ENCODE measurements around the gene IKBIP. TPM values are rescaled to one million over a fixed set of nuclear protein-coding genes. Genes with fewer than 3 reads are reported as not detected.
"Not testable (repeated sequence)": the region's sequence is repeated elsewhere in the genome, so short reads cannot be mapped to it uniquely, and the experiment has no call there.

The IKBIP gene
- total and polyA plus RNA-seq, 10 donors: 13.5 to 30.7 (median 18.8) TPM

DNA sequence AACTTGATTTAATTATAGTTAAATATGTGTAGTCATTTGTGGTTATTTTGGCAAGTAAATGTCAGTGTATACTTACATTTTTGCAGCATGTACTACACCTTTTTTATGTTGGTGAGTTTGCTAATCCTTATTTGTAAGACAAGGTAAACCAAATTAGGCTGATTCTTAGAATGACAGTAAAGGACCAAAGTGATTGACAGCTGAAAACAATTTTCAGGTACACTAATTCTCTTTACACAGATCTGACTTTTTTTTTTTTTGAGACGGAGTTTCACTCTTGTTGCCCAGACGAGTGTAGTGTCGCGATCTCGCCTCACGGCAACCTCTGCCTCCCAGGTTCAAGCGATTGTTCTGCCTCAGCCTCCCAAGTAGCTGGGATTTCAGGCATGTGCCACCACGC is 42.7 kb downstream of the IKBIP start:
- DNase-seq: no peak
- Histone ChIP-seq H3K4me3 (no peak overlapping the region), H3K27ac (no peak overlapping the region), H3K9me3 (no peaks in the 10 kb centered on the region), H3K36me3 (peaks cover 0 to 88% (median 79%) of the 10 kb centered on the region in 6 donors), H3K27me3 (replicated peaks in 1 of 7) (no peaks in the 10 kb centered on the region), H3K4me1 (peaks cover 0 to 21% (median 4%) of the 10 kb centered on the region in 6 donors)
- intact Hi-C loops (cut with DNase I; ENCODE audit: low total_unique reads): no loop called here
- WGBS, 5 donors: 93 to 95% (median 94%) methylated on average over 8 of the region's 8 CpGs
- TF ChIP-seq POLR2A (IDR thresholded peaks at IDR 0.05): no peak
- no peak for TF ChIP-seq POLR2AphosphoS5 (IDR thresholded peaks at IDR 0.05)
- TF ChIP-seq CTCF (IDR thresholded peaks at IDR 0.05 in 8 of 11, conservative IDR thresholded peaks at IDR 0.05 in 3 of 11): no peak

- Histone ChIP-seq H3K36me3 (peaks cover 0 to 71% (median 55%) of the 10 kb centered on the region in 6 donors), H3K4me1 (peaks cover 12 to 52% (median 34%) of the 10 kb centered on the region in 6 donors)
- DNase-seq; H3K27me3 ChIP-seq (replicated peaks in 1 of 7); intact Hi-C loops (cut with DNase I; ENCODE audit: low total_unique reads); H3K4me3 ChIP-seq; H3K9me3 ChIP-seq; H3K27ac ChIP-seq: not testable (repeated sequence)
- WGBS, 5 donors: 85 to 96% (median 90%) methylated on average over 5 of the region's 5 CpGs
Measured at GRCh38 chr12:98597313-98597712, 47.3 kb downstream of the IKBIP start.

DNA sequence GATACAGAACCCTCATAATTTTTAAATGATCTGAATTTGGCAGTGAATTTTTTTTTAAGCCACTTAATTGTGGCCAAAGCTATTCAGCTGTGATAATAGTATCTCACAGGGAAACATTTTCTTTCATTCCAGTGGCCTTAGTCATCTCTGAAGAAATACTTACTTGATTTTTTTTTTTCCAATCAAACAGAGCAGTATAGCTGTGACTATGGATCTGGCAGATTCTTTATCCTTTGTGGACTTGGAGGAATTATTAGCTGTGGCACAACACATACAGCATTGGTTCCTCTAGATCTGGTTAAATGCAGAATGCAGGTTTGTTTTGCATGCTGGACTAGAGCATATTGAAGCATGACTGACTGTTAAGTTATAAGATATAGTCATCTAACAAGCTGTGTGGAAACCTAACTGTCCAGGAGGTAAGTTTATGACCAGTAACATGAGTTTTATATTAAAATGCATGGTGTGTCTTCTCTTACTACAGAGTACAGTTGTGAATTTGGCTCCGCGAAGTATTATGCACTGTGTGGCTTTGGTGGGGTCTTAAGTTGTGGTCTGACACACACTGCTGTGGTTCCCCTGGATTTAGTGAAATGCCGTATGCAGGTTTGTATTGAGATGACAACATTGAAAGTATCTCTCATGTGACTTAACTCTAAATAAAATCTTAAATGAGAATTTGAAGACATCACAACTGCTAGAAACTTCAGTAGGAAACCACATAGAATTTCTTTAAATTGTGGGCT is 49.2 kb downstream of the IKBIP start:
- 54 to 67% (median 56%) methylated on average over 3 of the region's 3 CpGs for WGBS, 5 donors

GRCh38 chr12:98594050-98594835 is 50.3 kb downstream of the IKBIP start:
- no peaks in the 10 kb centered on the region for H3K9me3 ChIP-seq
- H3K4me1 ChIP-seq: peaks cover 12 to 52% (median 34%) of the 10 kb centered on the region in 6 donors
- peaks cover 0 to 40% (median 25%) of the 10 kb centered on the region in 6 donors for H3K36me3 ChIP-seq
- H3K27ac ChIP-seq: peak overlapping the region; percentile 98 to 100 (median 98)
- H3K27me3 ChIP-seq (replicated peaks in 1 of 7): no peaks in the 10 kb centered on the region
- peak; percentile 92 for DNase-seq
- 0% methylated on average over 26 to 35 of the region's 35 CpGs for WGBS, 5 donors
- intact Hi-C loops (cut with DNase I; ENCODE audit: low total_unique reads): loop anchor here (5.0 kb wide), 1 partner anchor 53 kb away; the partner anchor contains the start of gene APAF1
- peak overlapping the region; percentile 74 to 93 (median 85) for H3K4me3 ChIP-seq
- TF ChIP-seq CTCF (IDR thresholded peaks at IDR 0.05 in 8 of 11, conservative IDR thresholded peaks at IDR 0.05 in 3 of 11) (no peak), POLR2AphosphoS5 (IDR thresholded peaks at IDR 0.05) (no peak), POLR2A (IDR thresholded peaks at IDR 0.05) (no peak)

More for the DNA sequence above, 49.2 kb downstream of the IKBIP start:
- no peak for DNase-seq
- peaks cover 0 to 52% (median 36%) of the 10 kb centered on the region in 6 donors for H3K36me3 ChIP-seq
- H3K27ac ChIP-seq: peak overlapping the region in 7 of 8 donors; percentile 98 to 100 (median 98)
- TF ChIP-seq POLR2AphosphoS5 (IDR thresholded peaks at IDR 0.05) (no peak), CTCF (IDR thresholded peaks at IDR 0.05 in 8 of 11, conservative IDR thresholded peaks at IDR 0.05 in 3 of 11) (no peak), POLR2A (IDR thresholded peaks at IDR 0.05) (no peak)
- H3K27me3 ChIP-seq (replicated peaks in 1 of 7): no peaks in the 10 kb centered on the region
- no peaks in the 10 kb centered on the region for H3K9me3 ChIP-seq
- intact Hi-C loops (cut with DNase I; ENCODE audit: low total_unique reads): no loop called here
- peak overlapping the region; percentile 74 to 93 (median 85) for H3K4me3 ChIP-seq
- H3K4me1 ChIP-seq: peaks cover 12 to 52% (median 34%) of the 10 kb centered on the region in 6 donors
